Heart right ventricle (tissue), 16 donors: Measurements from ENCODE around the gene CDH10. TPM values are rescaled to one million over a fixed set of nuclear protein-coding genes. Genes with fewer than 3 reads are reported as not detected.

Source experiments
- ATAC-seq, 8 donors: fragments of 200-7000 bp; cut with Tn5 transposase; one replicate each; pipeline ENCODE4 v1.9.1; 2020; ENCODE audit warnings: mild to moderate bottlenecking in 8 of 8, moderate library complexity in 8 of 8, moderate number of reproducible peaks in 1 of 8
- DNase-seq, 2 donors: peaks; one replicate each; pipeline ENCODE4 v3.0.0-alpha.2; 2020
- H3K27ac ChIP-seq, 10 donors: fragments of 200-600 bp; sonication (generic) in 2 of 10; one replicate each; pipeline versions ENCODE4 v1.5.0 to v1.8.0; 2020 to 2022; ENCODE audit warnings: mild to moderate bottlenecking in 3 of 10
- H3K27me3 ChIP-seq, 7 donors: fragments of 200-600 bp; one replicate each; pipeline ENCODE4 v1.8.0; 2021 to 2022; ENCODE audit warnings: mild to moderate bottlenecking in 2 of 7
- H3K36me3 ChIP-seq, 9 donors: fragments of 200-600 bp; sonication (generic) in 1 of 9; one replicate each; pipeline versions ENCODE4 v1.5.0 to v1.8.0; 2020 to 2022; ENCODE audit warnings: mild to moderate bottlenecking in 2 of 9
- H3K4me1 ChIP-seq, 9 donors: fragments of 200-600 bp; sonication (generic) in 1 of 9; one replicate each; pipeline versions ENCODE4 v1.5.0 to v1.8.0; 2020 to 2022; ENCODE audit warnings: mild to moderate bottlenecking in 4 of 9
- H3K4me3 ChIP-seq, 10 donors: fragments of 200-600 bp; sonication (generic) in 2 of 10; one replicate each; pipeline versions ENCODE4 v1.5.0 to v1.8.0; 2020 to 2022; ENCODE audit warnings: mild to moderate bottlenecking in 7 of 10, moderate library complexity in 2 of 10
- H3K9me3 ChIP-seq, 11 donors: fragments of 200-600 bp in 10 of 11; sonication (generic) in 2 of 11; one replicate each; pipeline versions ENCODE4 v1.5.0 to v1.8.0; 2013 to 2022; ENCODE audit warnings: mild to moderate bottlenecking in 2 of 11, control low read depth in 1 of 11, moderate library complexity in 1 of 11
- WGBS, 2 donors: extraction: QIAGEN DNeasy Blood & Tissue Kit; methylation state at CpG; one replicate each; pipeline ENCODE4 v1.1.7; 2013; ENCODE audit warnings: inconsistent platforms in 1 of 2; 5-methylcytosine and 5-hydroxymethylcytosine counted together
- intact Hi-C, 10 donors: fragments of 100-400 bp; cut with DNase I; formaldehyde crosslinking; loops; one replicate each; pipeline versions ENCODE4 v1.11.1 to v1.14.2; 2022
- polyA plus RNA-seq, 2 donors: library from polyadenylated mRNA; stranded (reverse); fragments of 200-250 nt; gene quantifications; one replicate each; pipeline ENCODE4 v1.2.3, GENCODE V29; 2013
- total RNA-seq, 10 donors: library from RNA; stranded (reverse); fragmentation: NEBNext Ultra II Directional in 3 of 10; extraction: Animal tissue kit (Norgen Biotek cat#: 25700) in 3 of 10; gene quantifications; one replicate each; pipeline versions ENCODE4 v1.2.1 to v1.2.4, GENCODE V29; 2021 to 2023
- TF ChIP-seq, protein P1 (sequence below), 9 donors: fragments of 200-600 bp; sonication (generic) in 2 of 9; IDR thresholded peaks; one replicate each; pipeline versions ENCODE4 v1.5.0 to v1.8.0; 2021 to 2022; ENCODE audit warnings: antibody characterized with exemption in 9 of 9, mild to moderate bottlenecking in 5 of 9, moderate library complexity in 1 of 9
- donor health status: Arrhythmogenic right ventricular cardiomyopathy.
- donor health status: ischemic (EF 13 %, LVEDD 7.1; RV severe dilation, severe dysfunction).
- donor health status: healthy with polysubstance abuse.
- donor health status: DM: no; HTN: yes; CAD: no.
- donor health status: DM: no; HTN: no; CAD: no.
- donor health status: ischemic (EF 25% LVEDD 6.9; RV normal size, moderate dysfunction).
- donor health status: ischemic (EF 25% LVEDD 5.7; RV mildly dilated, moderate dysfunction).
- donor health status: healthy.
- donor health status: DM: yes; HTN: yes; CAD: no.
- donor health status: Ischemic cardiomyopathy.
- donor health status: ischemic (EF 35%, LVEDD 5.7; RV mildly dilated, moderate dysfunction).
- donor health status: nonischemic (EF 11% LVEDD 7.7; RV severe dilation, severe dysfunction).
- donor health status: DM: yes; HTN: yes; CAD: no.
- donor health status: PGD.
- donor health status: ischemic (EF 29% LVEDD 5.4; RV normal size, mild dysfunction).
- donor health status: nonischemic (EF 23%, LVEDD 6.1; RV moderate dilation, normal function).

The CDH10 gene
- total and polyA plus RNA-seq, 12 donors = 0.08 TPM; not detected in 11

DNA sequence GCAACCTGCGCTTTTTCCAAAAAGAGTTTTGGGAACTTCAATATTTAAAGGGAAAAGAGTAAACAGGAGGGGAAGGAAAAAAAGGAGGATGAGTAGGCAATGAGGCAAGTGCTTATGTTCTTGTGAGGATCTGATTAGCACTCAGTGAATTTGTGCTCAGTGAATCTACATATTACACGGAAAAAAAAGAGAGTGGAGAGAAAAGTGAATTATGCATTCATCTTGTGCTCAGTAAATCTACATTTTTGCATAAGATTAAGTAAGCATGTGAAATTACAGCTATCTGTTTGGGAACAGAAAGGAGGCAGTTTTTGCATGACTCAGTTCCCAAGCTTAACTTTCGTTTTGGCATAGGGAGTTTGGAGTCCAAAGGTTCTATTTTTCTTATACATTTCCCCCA lies 170.1 kb downstream of the CDH10 start:
- H3K4me3 ChIP-seq = no peak overlapping the region
- TF ChIP-seq, protein P1, sequence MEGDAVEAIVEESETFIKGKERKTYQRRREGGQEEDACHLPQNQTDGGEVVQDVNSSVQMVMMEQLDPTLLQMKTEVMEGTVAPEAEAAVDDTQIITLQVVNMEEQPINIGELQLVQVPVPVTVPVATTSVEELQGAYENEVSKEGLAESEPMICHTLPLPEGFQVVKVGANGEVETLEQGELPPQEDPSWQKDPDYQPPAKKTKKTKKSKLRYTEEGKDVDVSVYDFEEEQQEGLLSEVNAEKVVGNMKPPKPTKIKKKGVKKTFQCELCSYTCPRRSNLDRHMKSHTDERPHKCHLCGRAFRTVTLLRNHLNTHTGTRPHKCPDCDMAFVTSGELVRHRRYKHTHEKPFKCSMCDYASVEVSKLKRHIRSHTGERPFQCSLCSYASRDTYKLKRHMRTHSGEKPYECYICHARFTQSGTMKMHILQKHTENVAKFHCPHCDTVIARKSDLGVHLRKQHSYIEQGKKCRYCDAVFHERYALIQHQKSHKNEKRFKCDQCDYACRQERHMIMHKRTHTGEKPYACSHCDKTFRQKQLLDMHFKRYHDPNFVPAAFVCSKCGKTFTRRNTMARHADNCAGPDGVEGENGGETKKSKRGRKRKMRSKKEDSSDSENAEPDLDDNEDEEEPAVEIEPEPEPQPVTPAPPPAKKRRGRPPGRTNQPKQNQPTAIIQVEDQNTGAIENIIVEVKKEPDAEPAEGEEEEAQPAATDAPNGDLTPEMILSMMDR (IDR thresholded peaks at IDR 0.05) = no peak
- peaks cover 0 to 24% (median 0%) of the 10 kb centered on the region in 11 donors for H3K9me3 ChIP-seq
- H3K4me1 ChIP-seq = peaks cover 0 to 7% (median 0%) of the 10 kb centered on the region in 9 donors
- H3K27ac ChIP-seq = no peak overlapping the region
- H3K27me3 ChIP-seq = no peaks in the 10 kb centered on the region
- ATAC-seq = no peak
- intact Hi-C loops = no loop called here
- no peak for DNase-seq
- no peaks in the 10 kb centered on the region for H3K36me3 ChIP-seq
- WGBS, 2 donors = 76 to 82% methylated on average over 3 of the region's 3 CpGs

DNA sequence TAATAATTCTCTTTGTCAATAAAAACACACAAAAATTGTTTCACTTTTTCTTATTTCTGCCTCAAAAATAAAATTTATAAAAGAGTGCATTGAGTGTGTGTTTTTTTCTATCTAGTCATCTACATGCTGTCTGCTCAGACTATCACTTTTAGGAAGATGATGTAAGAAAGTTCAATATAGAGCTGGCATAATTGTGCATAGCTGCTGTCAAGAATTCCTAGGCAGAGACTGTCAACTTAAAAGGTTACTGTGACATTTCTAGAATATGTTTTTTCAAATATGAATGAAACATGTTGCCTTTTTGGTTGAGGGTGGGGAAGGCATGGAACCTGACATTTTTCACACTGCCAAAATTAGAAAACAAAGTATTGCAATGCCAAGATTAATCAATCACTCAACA lies 172.3 kb downstream of the CDH10 start:
- Histone ChIP-seq H3K36me3 (no peaks in the 10 kb centered on the region), H3K27ac (peak overlapping the region in 4 of 10 donors; percentile 0 to 27 (median 18)), H3K27me3 (no peaks in the 10 kb centered on the region), H3K4me1 (peaks cover 0 to 7% (median 0%) of the 10 kb centered on the region in 9 donors), H3K4me3 (no peak overlapping the region), H3K9me3 (peaks cover 0 to 24% (median 0%) of the 10 kb centered on the region in 11 donors)
- intact Hi-C loops = no loop called here
- ATAC-seq (peak in 3 of 8 donors; percentile 54 to 71 (median 67)), DNase-seq (no peak)
- TF ChIP-seq, protein P1 (IDR thresholded peaks at IDR 0.05) = no peak

DNA sequence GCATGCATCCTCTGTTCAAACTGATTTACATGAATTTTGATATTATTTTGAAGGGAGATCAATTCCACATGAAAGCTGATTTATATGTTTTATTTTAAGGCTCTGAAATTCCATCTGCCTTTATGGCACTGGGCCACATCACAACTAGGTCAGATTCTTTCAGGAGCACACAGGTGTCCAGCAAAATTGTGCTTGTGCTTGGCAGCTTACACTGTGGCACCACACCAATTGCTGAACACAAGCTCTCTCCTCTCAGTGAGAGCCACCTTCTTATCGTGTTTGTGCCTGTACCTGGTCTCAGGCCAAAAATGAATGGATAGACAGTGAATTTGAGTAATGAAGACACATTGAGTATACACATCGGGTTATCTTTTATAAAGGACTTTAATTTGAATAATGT lies 200.4 kb downstream of the CDH10 start:
- Histone ChIP-seq H3K27ac (no peak overlapping the region), H3K4me3 (no peak overlapping the region), H3K36me3 (no peaks in the 10 kb centered on the region), H3K27me3 (no peaks in the 10 kb centered on the region), H3K4me1 (no peaks in the 10 kb centered on the region), H3K9me3 (peaks cover 0 to 6% (median 0%) of the 10 kb centered on the region in 11 donors)
- ATAC-seq (peak in 6 of 8 donors; percentile 48 to 72 (median 60)), DNase-seq (peak in 1 of 2 donors; percentile 6)
- intact Hi-C loops = loop anchor here in 3 of 10 donors (10.0 kb wide), 2 partner anchors 190 to 200 kb away; partner anchors contain the start of gene CDH10 (in 1 of the 3)
- TF ChIP-seq, protein P1 (IDR thresholded peaks at IDR 0.05) = no peak
- WGBS, 2 donors = 30 to 44% methylated on average over 2 of the region's 2 CpGs

DNA sequence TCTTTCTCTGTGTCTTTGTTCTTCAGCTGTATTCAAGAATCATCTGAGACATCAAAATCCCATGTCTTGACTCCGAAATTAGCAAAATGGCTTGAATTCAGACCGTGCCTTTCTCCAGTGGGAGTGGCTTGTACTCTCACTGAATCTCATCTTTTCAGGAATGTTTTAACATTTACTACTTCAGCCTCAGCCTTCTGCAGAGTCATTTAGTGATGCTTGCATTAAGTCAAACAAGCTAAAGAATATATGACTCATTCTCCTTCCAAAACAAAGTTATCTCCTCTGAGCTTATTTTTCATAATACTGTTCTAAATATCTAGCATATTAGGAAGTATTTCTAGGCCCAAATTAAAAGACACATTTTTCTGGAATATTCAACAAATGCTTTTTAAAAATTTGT lies 205.3 kb downstream of the CDH10 start:
- Histone ChIP-seq H3K27ac (no peak overlapping the region), H3K9me3 (no peaks in the 10 kb centered on the region), H3K4me1 (no peaks in the 10 kb centered on the region), H3K4me3 (no peak overlapping the region), H3K27me3 (no peaks in the 10 kb centered on the region), H3K36me3 (no peaks in the 10 kb centered on the region)
- ATAC-seq (no peak), DNase-seq (no peak)
- 62 to 69% methylated on average over 2 of the region's 2 CpGs for WGBS, 2 donors
- TF ChIP-seq, protein P1 (IDR thresholded peaks at IDR 0.05) = no peak
- intact Hi-C loops = no loop called here
